CD4-positive, alpha-beta T cell treated with Interleukin-21 for 1 hour (primary cell): ENCODE results near the gene USP24.

Experiments used
- DNase-seq: peaks from one replicate; pipeline ENCODE4 v3.0.0-alpha.2; 2020

Gene USP24

DNA sequence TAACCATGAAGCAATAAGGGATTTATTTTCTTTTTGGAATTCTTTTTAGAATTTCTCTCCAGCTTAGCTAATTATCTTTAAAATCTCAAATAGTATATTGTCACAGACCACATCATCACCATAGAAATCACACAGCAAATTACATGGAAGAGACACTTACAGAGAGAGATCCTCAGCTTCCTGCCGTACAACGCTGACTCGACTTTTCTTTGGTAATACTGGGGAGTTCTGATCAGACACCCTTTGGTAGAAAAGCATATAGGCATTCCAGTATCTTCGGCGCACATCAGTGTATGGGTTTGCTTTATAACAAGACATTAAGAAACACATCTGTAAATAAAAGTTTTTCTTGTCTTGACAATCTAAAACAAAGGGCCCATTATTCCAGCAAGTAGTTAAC is 120.1 kb downstream of the USP24 start:
- no peak for DNase-seq

DNA sequence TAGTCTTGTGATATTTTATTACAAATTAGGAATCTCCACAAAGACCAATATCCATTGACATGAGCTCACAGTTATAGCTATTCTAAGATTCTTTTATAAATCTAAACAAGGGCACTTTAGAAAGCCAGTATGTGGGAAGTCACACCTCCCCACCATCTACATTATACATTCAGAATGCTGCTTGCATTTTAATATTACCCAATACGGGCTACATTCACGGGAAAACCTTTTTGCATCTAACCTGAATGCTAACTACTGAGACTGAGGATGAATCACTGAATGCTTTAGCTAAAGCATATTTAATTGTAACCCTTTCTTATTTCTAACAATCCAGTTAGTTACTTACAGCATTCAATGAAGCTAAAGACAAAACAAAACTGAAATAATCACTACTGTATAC is 122.7 kb downstream of the USP24 start:
- DNase-seq, result no peak

DNA sequence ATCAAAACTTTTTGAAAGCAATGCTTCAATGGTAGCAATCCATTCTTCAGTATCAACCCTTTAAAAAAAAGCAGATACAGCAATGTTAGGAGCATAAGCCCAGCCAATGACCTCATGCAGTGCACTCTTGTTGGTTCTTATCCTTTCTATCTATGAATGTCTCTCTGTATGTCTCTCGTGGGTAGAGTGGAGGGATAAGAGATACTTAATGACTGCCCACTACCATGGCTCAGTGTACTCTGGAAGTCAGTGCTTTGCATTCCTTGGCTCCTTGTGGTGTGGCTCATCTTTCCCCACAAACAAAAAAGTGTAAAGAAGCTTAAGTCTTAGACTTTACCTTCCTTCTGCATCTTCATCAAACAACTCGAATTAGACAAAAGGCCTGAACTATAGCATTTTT is 125.5 kb downstream of the USP24 start:
- DNase-seq, result no peak

DNA sequence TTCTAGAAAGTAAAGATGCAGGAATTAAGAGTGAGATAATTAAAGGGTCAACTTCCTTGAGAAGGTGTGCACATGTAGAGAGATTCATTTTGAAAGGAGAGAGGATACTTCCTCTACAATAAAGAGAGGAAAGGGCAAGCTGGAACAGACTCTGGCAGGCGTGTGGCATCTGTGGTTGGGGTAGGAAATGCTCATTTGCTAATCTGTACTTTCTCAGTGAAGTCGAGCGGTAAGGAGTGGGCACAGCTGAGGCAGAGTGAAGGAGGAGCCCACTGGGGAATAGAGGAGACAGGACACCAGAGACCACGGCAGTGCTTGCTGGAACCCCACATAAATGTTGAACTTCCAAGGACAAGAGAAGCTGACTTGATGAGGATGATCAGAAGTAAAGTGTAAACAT is 126.8 kb downstream of the USP24 start:
- DNase-seq, result no peak

DNA sequence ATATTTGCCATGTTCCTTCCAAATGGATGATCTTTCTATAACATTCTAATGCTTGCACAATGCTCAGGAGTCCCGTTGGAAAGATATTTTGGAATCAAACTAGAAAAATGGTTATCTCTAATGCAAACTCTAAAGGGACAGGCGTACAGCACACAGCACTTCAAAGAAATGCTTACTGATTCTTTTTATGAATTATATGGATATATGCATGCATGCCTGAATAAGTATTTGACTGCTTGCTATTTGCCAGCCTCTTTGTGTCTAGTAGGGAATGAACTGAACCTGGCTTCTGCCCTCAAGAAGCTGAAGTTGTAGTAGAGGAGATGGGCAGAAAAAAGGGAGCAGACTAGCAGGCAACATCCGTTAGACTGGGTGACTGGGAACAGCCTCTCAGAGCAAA is 127.7 kb downstream of the USP24 start:
- no peak for DNase-seq

DNA sequence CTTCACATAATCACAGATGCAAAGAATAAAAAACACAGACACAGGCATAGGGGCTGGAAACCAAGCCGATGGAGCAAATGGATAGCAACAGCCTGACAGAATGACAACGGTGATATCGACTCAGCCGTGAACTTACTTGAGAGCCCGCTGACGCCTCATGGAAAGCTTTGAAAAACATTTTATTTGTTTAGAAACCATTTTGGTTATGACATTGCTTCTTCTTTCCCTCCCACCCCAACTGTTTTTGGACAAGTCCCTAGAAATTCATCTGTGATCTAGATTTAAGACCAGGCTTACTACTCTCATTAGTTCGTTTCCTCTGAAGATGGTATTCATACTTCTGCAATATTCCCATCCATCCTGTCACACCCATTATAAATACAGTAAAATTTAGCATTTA is 130.9 kb downstream of the USP24 start:
- no peak for DNase-seq

DNA sequence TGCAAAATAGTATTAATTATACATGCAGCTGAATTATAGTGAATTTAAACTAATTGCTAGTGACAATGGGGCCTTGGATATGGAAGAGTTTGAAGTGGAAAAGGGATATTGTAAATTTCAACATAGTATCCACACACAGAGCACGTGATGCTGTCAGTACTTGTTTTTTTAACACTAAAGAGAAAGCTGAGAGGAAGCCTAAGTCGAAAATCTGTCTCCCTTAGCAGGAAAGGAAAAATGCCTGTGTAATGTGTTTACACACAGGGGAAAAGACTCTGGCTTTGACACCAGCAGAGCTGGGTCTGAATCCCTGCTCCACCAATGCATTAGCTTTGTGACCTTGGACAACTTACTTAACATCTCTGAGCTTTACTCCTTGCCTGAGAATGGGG is 133.3 kb downstream of the USP24 start:
- no peak for DNase-seq

DNA sequence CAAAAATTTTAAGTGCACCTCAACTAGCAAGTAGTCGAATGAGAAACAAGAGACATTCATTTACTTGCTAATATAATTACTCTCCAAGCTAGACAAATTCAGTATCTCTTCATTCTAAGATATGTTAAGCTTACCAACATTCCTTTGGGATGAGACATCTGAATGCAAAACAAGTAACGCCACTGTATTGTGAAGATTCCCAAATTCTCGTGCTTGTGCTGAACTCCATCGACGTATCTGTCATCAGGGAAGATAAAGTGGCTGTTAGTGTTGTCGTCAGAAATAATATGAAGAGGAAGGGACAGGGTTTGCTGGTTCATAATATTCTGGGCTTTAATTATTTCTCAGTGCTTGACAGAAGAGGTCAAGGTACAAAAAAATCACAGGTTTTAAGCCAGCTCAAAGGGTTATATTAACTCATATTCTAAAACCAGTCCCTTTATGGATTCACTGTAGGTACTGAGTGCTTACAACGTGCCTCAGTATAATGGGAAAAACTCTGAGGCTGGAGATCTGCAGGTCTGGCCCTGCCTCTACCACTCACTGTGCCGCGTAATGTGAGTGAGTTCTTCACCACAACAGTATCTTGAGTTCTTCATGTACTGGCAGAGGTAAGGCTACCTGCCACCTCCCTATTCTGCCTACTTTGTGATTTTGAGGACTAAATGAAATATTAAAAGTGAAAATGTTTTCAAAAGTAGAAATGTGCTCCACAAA is 133.8 kb downstream of the USP24 start:
- no peak for DNase-seq

DNA sequence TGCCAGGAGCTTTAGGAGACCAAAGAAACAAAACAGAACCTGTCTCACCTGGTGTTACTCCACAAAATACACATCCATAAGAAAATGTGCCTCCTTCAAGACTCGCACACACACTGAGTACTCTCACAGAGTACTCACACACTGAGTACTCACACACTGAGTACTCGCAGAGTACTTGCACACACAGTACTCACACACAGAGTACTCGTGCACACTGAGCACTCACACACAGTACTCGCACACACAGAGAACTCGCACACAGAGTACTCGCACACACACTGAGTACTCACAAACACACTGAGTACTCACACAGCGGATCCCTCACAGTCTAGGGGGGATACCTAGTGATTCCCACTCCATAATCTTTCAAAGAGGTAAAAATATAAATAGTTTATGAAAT is 135.5 kb downstream of the USP24 start:
- DNase-seq, result no peak

DNA sequence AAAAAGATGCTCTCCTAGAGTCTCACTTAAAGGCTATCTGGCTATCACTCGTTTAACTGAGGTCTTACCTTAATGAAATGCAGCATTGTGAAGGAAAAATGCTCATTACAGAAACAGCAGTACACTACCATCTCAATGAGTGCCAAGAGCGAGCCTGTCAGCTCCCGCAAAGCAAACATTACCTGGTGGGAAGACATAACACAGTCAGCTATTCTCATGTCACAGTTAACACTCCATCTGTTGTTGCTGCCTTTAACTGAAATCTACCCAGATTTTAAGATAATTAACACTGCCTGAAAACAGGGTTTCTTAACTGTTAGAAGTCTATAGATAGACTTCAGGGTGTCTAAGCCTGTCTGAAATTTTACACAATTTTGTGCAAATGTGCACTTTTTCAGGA is 136.7 kb downstream of the USP24 start:
- no peak for DNase-seq

DNA sequence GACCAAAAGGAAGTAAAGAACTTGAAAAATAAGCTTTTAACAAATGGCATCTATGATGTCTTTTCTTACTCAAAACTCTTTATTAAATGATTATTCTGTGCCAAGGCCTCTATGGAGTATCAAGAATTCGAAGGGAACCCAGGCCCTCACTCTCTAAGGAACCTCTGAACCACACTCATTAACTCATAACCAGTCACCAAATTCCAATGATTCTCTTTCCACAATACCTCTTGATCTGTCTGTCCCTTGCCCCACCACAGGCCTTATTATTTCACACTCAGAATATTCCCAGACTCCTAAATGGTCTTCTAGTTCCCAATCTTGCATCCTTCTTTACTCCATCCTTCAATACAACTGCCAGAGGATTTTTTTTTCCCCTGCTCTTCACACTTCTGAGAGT is 138.8 kb downstream of the USP24 start:
- no peak for DNase-seq

DNA sequence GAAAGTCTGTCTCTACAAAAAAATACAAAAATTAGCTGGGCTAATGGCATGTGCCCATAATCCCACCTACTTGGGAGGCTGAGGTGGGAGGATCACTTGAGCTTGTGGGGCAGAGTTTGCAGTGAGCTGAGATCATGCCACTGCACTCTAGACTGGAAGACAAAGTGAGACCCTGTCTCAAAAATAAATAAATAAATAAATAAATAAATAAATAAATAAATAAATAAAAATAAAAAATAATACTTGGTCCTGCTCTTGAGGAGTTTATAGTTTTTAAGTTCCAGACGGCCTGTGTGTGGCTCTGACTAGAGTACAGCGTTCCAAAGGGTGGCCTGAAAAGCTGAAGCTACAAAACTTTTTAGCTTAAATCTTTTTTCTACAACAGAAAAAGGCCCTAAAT is 140.7 kb downstream of the USP24 start:
- DNase-seq, result no peak

DNA sequence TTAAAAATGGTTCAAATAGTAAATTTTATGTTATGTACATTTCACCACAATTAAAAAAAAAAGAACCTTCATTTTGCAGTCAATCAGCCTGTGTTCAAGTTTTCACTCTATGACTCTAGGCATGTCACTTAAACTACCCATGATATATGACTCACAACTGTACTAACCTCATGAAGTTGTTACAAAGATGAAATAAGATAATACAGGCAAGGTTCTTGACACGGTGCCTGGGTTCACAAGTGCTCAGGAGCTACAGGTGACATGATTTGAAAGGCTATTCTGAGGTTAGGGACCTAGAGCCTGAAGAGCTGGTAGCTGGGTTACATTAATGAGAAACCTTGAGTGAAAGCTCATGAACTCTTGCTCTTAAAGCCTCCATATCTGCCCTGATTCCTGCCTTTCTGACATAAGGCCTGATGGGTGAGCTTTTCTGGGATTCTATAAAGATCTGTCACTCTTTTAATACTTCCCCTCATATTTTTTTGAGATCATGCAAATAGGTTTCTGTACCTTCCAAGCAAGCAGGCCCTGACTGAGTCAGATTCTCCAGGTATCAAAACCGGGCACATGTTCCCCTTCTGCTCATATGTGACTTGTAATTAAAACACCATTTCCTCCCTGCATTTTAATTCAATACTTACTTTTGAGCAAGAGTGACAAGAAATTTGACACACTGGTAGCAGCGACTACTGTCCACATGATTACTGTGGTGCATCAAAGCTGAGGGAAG is 141.8 kb downstream of the USP24 start:
- DNase-seq, result no peak

DNA sequence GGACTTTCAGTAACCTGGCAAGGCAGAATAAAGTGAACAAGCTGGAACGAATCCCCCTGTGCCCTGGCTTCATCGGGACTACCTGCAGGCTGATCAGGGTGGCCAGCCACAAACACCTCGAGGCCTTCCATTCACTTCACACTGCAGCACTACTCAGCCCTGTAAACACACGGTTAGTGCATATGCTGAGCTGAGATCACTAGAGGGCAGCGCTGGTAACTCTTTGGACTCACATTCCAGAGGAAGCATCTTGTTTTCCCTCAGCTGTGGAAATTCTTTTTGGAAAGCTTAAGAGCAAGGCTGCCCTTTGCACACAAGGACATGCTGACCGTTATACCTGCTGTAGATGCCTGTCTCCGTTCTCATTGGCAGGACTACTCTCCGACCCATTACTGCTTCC is 143.7 kb downstream of the USP24 start:
- no peak for DNase-seq

DNA sequence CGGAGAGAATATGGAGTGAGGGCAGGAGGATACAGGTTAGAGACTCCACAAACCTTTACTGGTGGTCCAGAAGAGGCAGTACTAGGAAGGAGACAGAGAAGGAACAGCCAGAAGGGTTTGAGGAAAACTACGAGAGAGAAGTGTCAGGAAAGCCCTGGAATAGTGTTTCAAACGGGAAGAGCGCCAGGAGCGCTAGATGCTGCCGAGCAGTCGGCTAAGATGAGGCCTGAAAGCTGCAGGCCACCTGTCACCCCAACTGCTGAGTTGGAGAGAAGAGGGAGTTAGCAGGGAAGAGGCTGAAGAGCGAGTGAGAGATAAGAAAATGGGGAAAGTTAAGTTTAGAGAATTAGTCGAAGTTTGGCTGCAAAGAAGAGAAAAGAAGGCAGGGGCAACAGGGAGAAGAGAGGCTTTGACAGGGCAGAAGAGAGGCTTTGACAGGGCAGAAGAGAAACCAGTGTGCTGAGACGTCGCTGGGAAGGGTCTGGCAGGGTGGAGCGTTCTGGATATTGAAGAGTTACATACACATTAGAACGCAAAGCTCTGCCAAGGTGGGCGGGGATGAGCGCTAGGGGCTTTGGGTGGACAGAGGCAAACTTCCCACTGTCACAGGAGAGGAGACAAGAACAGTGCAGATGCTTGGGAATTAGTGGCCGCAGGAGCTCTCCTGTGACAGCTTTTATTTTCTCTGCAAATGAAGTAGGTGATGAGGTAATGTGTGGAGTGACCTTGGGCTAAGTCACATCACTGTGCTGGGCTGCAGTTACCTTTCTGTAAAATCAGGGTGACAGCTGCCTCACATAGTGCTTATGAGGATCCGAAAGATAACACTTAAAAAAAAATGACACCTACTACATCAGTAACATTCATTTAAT is 144.6 kb downstream of the USP24 start:
- DNase-seq, result no peak

DNA sequence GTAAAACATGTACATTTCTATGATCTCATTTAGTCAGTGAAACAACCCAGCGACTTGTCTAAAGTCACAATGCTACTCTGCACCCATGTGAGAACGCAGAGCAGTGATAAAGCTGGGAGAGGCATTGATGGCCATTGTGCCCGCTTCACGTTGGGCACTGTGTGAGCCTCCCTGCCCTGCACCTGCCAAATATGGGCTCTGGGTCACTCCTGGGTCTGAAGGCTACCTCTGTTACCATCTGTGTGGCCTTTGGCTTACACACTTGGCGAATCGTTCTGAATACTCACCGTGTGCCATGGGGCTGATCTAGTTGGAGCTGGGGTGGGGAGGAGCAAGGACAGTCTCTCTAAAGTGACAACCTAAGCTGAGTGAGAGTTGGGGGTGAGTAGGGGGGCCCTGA is 145.9 kb downstream of the USP24 start:
- DNase-seq, result no peak

DNA sequence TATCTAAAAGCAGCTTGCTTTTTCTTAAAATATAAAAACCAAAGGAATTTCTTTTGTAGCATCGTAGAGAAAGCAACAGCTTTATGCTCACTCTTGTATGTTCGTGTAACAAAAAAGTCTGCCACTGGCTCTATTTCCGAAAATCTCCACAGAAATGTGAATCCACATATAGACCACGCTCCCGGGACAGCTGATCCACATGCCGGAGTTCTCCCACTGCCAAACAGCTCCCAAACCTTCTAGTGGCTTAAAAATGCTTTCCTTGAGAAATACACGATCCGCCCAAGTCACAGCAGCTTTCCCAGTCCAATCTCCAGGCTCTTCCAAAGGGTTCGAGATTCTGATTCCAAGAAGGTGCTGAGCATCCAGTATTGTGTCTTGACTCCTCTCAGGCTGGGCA is 146.5 kb downstream of the USP24 start:
- DNase-seq, result no peak

DNA sequence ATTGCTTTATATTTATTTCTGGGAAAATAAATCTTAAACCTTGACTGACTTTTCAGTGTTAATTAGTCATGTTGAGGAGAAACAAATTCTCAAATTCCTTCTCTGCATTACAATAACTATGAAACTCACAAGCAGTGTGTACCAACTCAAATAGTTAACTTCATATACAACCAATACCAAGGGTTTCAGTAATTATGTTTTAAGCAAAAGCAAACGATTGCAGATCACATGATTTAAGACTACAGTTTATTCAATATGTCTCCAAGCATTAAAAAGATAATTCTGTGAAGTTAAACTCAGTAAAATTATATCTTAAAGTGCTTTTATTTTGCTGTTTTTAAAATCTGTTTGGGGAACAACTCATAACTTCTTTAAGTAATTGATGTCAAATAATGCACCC is 147.2 kb downstream of the USP24 start:
- no peak for DNase-seq

DNA sequence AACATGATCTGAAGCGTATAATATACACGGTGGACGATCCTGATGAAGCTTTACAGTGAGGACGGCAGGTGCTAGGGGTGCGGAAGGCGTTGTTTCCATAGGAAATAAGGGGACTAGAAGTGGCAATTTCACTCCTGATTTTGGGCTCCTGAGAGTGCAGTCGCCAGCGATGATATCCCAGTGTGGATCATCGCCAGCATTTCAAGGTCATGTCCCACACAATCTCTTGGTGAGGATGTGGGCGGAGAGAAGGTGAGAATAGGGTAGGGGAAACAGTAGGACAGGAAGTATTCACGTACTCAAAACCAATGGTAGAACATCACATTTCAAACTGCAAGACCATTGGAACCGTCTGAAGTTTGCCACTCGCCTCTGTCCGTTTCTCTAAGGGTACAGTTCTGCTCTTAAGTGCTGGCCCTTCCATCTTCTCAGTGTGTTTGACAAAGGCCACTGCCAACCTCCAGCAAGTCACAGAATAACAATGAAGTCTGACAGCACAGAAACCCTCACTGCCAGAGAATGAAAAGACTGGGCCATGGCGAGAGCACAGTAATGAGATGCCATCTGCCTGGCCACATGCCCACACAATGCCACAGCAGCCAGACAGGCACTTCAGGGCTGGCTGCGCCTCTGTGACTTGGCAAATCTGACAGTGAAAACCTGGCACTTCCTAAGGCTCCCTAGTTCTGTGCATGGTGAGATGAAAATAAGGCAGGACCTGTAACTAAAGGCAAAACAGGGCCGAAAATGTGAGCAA is 148.0 kb downstream of the USP24 start:
- DNase-seq, result no peak

DNA sequence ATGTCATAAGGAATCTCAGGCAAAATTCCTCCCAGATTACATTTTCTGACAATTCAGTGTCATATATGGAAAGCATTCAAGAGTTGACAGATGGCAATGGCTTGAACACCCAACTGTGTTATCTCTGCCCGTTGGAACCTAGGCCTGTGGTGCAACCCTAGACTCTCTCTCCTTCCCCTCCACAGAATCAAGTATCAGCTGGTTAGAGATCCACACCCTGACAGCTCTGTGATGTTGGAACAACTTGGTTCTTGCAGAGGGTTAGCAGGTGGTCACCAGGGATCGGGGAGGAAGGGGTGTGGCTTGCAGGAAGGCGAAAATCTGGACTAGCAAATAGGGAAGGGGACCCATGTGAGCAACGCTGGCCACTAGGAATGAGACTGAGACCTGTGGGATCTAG is 149.5 kb downstream of the USP24 start:
- DNase-seq, result no peak

DNA sequence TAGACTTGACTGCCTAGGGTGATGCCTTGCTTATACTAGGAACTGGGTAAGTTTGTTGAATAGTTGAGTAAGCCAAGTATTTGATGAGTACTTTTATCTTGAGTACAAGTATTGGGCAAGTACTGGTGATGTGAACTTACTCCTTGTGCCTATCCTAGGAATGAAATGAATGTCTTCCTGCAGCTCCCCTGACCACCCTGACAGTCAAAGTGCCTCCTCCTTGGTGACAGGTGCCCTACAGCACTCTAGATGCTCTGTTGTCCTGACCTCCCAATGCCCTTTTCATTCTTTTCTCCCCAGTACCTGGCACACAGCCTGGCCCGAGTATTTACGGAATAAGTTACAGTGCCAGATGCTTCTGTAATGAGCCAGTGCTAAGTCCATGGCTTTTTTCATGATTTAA is 150.3 kb downstream of the USP24 start:
- no peak for DNase-seq

DNA sequence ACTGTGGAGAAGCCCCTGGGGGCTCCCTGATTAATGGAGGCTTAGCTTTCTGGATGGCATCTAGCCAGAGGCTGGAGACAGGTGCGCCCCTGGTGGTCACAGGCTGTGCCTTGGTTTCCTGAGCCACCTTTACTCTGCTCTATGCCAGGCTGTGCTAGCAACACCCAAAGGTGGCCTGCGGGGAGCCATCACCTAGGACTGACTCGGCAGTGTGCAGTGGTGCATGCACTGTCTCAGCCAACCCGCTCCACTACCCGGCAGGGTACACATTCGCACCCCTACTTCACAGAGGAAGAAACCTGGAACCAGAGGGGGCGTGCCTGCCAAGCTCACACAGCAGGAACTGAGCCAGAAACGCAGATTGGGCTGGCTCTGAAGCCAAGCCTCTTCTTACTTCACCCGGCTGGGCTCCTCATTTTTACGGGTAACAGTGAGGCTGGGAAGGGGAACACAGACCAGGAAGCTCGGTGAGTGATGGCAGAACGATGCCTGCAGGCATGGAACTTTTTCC is 151.0 kb downstream of the USP24 start:
- DNase-seq, result no peak

DNA sequence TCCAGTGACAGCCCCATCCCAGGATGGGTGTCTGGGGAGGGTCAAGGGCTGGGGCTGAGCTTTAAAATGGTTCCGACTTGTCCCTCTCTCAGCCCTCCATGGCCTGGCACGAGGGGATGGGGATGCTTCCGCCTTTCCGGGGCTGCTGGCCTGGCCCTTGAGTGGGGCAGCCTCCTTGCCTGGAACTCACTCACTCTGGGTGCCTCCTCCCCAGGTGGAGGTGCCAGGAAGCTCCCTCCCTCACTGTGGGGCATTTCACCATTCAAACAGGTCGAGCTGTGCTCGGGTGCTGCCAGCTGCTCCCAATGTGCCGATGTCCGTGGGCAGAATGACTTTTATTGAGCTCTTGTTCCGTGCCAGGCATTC is 151.6 kb downstream of the USP24 start:
- DNase-seq, result no peak
